ENCODE results near the gene MBP. TPM values are rescaled to one million over a fixed set of nuclear protein-coding genes. Genes with fewer than 3 reads are reported as not detected.

The MBP gene
- total and polyA plus RNA-seq, 2 donors (not counting 1 experiment from before 2014, with no cell fraction given) = 2.3 to 3.6 TPM

DNA sequence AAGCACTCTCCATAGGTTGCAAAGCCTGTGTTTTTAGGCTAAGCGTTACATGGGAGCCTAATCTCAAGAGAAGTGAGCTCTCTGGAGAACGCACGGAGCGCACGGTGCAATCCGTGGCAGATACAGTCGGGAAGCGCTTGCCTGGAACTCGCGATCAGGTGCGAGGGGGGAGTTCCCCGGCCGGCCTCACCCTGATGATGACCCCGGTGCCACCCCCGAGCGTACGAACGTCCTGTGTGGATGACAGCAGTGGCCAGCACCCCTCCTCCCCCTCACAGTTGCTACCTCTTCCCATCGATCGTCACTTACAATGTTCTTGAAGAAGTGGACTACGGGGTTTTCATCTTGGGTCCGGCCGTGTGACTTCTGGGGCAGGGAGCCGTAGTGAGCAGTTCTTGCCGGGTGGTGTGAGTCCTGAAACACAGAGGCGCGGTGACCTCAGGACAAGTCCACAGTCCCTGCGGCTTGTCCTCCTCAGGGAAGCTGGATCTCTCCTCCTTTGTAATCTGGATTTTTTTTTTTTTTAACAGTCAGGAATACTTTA is 142.9 kb downstream of the MBP start:
- Histone ChIP-seq H3K4me2 (ENCODE audit: extremely low read depth, insufficient read depth, low read length) (no peak overlapping the region), H3K36me3 (ENCODE audit: control insufficient read depth, insufficient read depth, low read length) (no peaks in the 10 kb centered on the region), H3K9ac (ENCODE audit: insufficient read depth, low read length) (no peak overlapping the region), H3K4me3 (replicated peaks in 1 of 4; ENCODE audit: control extremely low read depth in 1 of 4, insufficient read depth in 1 of 4, low read depth in 3 of 4, low read length in 4 of 4) (no peak overlapping the region), H3K9me3 (ENCODE audit: control insufficient read depth, insufficient read depth, low read depth, low read length) (no peaks in the 10 kb centered on the region), H3K4me1 (ENCODE audit: control insufficient read depth, extremely low read depth, insufficient read depth, low read length) (no peaks in the 10 kb centered on the region), H3K79me2 (ENCODE audit: control insufficient read depth, insufficient read depth, low read length) (no peaks in the 10 kb centered on the region), H4K20me1 (ENCODE audit: control insufficient read depth, extremely low read depth, insufficient read depth, low read length) (no peaks in the 10 kb centered on the region), H2AFZ (ENCODE audit: low read length) (no peak overlapping the region), H3K27me3 (ENCODE audit: control insufficient read depth, insufficient read depth, low read length) (peaks cover 3% of the 10 kb centered on the region), H3K27ac (ENCODE audit: insufficient read depth, low read length) (no peak overlapping the region)
- DNase-seq (ENCODE audit: low read depth in 2 of 2) = no peak
- TF ChIP-seq, protein P1, sequence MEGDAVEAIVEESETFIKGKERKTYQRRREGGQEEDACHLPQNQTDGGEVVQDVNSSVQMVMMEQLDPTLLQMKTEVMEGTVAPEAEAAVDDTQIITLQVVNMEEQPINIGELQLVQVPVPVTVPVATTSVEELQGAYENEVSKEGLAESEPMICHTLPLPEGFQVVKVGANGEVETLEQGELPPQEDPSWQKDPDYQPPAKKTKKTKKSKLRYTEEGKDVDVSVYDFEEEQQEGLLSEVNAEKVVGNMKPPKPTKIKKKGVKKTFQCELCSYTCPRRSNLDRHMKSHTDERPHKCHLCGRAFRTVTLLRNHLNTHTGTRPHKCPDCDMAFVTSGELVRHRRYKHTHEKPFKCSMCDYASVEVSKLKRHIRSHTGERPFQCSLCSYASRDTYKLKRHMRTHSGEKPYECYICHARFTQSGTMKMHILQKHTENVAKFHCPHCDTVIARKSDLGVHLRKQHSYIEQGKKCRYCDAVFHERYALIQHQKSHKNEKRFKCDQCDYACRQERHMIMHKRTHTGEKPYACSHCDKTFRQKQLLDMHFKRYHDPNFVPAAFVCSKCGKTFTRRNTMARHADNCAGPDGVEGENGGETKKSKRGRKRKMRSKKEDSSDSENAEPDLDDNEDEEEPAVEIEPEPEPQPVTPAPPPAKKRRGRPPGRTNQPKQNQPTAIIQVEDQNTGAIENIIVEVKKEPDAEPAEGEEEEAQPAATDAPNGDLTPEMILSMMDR (conservative IDR thresholded peaks at IDR 0.05 in 1 of 2, IDR thresholded peaks at IDR 0.05 in 1 of 2; ENCODE audit: low read depth in 1 of 2, low read length in 2 of 2) = no peak
- TF ChIP-seq EZH2 (IDR thresholded peaks at IDR 0.05; ENCODE audit: low read length, missing control alignments) = no peak

DNA sequence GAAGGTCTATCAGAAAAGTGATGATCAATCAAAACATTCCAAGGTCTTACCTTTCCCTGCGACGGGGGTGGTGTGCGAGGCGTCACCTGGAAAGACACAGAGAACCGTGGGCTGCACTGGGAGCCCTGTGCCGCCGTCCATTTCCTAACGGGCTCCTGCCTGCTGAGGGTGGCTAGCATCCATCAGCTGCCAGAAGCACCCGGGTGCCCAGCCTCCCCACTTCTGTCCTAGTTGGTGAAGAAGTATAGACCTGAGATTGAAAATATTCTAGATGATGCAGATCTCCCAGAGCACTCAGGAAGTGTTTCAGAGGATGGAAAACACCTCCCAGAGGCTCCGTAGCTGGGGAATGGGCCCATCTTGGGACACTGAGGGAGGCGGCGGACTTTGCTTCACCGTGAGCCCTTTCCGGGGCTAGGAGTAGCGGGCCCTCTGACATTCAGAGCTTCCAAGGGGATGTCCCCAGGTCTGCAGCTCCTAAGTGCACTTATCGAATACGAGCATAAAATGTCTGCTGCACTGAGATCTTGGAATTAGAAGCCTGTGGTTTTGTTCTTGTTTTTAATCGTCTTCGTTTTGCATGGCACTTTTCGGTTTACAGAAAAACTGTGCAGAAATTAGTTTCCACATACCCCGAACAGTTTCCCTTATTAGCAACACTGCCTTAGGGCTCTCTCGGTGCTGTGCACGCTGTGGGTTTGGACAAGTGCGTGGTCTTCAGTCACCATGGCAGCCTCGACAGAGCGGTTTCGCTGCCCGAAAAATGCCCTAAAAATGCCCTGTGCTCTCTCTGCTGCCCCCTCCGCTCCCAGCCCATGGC is 143.5 kb downstream of the MBP start:
- H3K27ac ChIP-seq (ENCODE audit: insufficient read depth, low read length) = no peak overlapping the region
- H2AFZ ChIP-seq (ENCODE audit: low read length) = no peak overlapping the region
- no peak overlapping the region for H3K9ac ChIP-seq (ENCODE audit: insufficient read depth, low read length)
- TF ChIP-seq, protein P1 (conservative IDR thresholded peaks at IDR 0.05 in 1 of 2, IDR thresholded peaks at IDR 0.05 in 1 of 2; ENCODE audit: low read depth in 1 of 2, low read length in 2 of 2) = no peak
- no peak for TF ChIP-seq EZH2 (IDR thresholded peaks at IDR 0.05; ENCODE audit: low read length, missing control alignments)
- no peaks in the 10 kb centered on the region for H3K36me3 ChIP-seq (ENCODE audit: control insufficient read depth, insufficient read depth, low read length)
- H3K4me1 ChIP-seq (ENCODE audit: control insufficient read depth, extremely low read depth, insufficient read depth, low read length) = no peaks in the 10 kb centered on the region
- no peaks in the 10 kb centered on the region for H4K20me1 ChIP-seq (ENCODE audit: control insufficient read depth, extremely low read depth, insufficient read depth, low read length)
- DNase-seq (ENCODE audit: low read depth in 2 of 2) = no peak
- H3K79me2 ChIP-seq (ENCODE audit: control insufficient read depth, insufficient read depth, low read length) = no peaks in the 10 kb centered on the region
- H3K4me3 ChIP-seq (replicated peaks in 1 of 4; ENCODE audit: control extremely low read depth in 1 of 4, insufficient read depth in 1 of 4, low read depth in 3 of 4, low read length in 4 of 4) = no peak overlapping the region
- H3K9me3 ChIP-seq (ENCODE audit: control insufficient read depth, insufficient read depth, low read depth, low read length) = no peaks in the 10 kb centered on the region
- peaks cover 3% of the 10 kb centered on the region for H3K27me3 ChIP-seq (ENCODE audit: control insufficient read depth, insufficient read depth, low read length)
- no peak overlapping the region for H3K4me2 ChIP-seq (ENCODE audit: extremely low read depth, insufficient read depth, low read length)

DNA sequence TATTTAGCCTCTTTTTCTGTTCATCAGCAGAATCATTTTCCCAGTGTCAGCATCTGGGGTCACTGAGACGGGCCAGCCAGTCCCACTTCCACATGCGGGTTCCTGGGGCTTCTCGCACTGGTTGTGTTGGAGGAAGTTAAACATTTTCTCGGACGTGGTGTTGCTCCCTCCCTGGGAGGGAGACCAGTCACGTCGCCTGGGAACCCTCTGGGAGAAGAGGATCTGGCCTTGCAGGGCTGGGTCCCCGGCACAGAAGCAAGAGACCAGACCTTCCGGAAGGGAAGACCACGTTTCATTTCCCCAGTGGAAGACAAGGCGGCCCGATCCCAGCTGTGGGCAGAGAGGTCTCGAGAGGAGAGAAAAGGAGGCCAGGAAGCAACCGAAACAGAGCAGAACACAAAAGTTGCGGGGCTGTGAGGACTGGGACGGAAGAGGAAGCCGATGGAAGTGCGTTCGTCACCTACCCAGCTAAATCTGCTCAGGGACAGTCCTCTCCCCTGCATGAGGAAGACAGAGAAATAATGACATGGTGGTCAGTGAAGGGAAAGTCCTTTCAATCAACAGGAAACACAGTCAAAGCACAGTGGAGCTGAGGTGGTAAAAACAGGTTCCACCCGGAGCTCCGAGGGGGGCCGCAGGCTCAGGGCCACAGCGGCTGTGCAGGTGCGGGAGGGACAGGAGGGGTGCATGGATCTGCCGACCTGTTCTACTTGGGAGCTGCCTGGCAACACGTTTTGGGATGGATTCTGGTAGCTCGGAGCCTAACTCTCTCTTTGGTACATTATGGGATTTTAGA is 144.4 kb downstream of the MBP start:
- Histone ChIP-seq H3K4me2 (ENCODE audit: extremely low read depth, insufficient read depth, low read length) (no peak overlapping the region), H3K27ac (ENCODE audit: insufficient read depth, low read length) (no peak overlapping the region), H3K79me2 (ENCODE audit: control insufficient read depth, insufficient read depth, low read length) (no peaks in the 10 kb centered on the region), H3K36me3 (ENCODE audit: control insufficient read depth, insufficient read depth, low read length) (no peaks in the 10 kb centered on the region), H3K27me3 (ENCODE audit: control insufficient read depth, insufficient read depth, low read length) (peaks cover 3% of the 10 kb centered on the region), H4K20me1 (ENCODE audit: control insufficient read depth, extremely low read depth, insufficient read depth, low read length) (no peaks in the 10 kb centered on the region), H3K4me1 (ENCODE audit: control insufficient read depth, extremely low read depth, insufficient read depth, low read length) (no peaks in the 10 kb centered on the region), H2AFZ (ENCODE audit: low read length) (no peak overlapping the region), H3K9me3 (ENCODE audit: control insufficient read depth, insufficient read depth, low read depth, low read length) (no peaks in the 10 kb centered on the region), H3K9ac (ENCODE audit: insufficient read depth, low read length) (no peak overlapping the region), H3K4me3 (replicated peaks in 1 of 4; ENCODE audit: control extremely low read depth in 1 of 4, insufficient read depth in 1 of 4, low read depth in 3 of 4, low read length in 4 of 4) (no peak overlapping the region)
- no peak for DNase-seq (ENCODE audit: low read depth in 2 of 2)
- TF ChIP-seq EZH2 (IDR thresholded peaks at IDR 0.05; ENCODE audit: low read length, missing control alignments) = no peak
- TF ChIP-seq, protein P1 (conservative IDR thresholded peaks at IDR 0.05 in 1 of 2, IDR thresholded peaks at IDR 0.05 in 1 of 2; ENCODE audit: low read depth in 1 of 2, low read length in 2 of 2) = no peak
